DMS79 treated with DMSO at 0.1 percent for 48 hours (cell line): ENCODE results near the gene TRIP13.
"Not testable (repeated sequence)": the region's sequence is repeated elsewhere in the genome, so short reads cannot be mapped to it uniquely, and the experiment has no call there.

Experiments
- DNase-seq: peaks from one replicate; lab custom pipeline; 2025; lab: John Stamatoyannopoulos, UW

The TRIP13 gene

GRCh38 chr5:892394-893136, at the start of gene TRIP13, which contains the start of gene BRD9:
TSS of gene TRIP13 (plus strand) at chr5:892884. CDS start at chr5:892999, 115 bp downstream.
TSS of gene BRD9 (minus strand) at chr5:892801. CDS start at chr5:892657, 144 bp downstream.
- DNase-seq, result peak; percentile 65

GRCh38 chr5:843371-843770, 49.3 kb upstream of the TRIP13 start:
- DNase-seq, result not testable (repeated sequence)

- DNase-seq, result not testable (repeated sequence)
Observed at GRCh38 chr5:843926-844325, 48.8 kb upstream of the TRIP13 start.

GRCh38 chr5:844426-844825, 48.3 kb upstream of the TRIP13 start:
- DNase-seq, result not testable (repeated sequence)

- not testable (repeated sequence) for DNase-seq
Observed at GRCh38 chr5:845031-845675, 47.5 kb upstream of the TRIP13 start.

- DNase-seq, result not testable (repeated sequence)
Observed at GRCh38 chr5:845676-846601, 46.7 kb upstream of the TRIP13 start.

GRCh38 chr5:846602-847091, 46.0 kb upstream of the TRIP13 start:
- DNase-seq, result not testable (repeated sequence)

GRCh38 chr5:847212-847611, 45.5 kb upstream of the TRIP13 start:
- DNase-seq, result not testable (repeated sequence)

- DNase-seq, result not testable (repeated sequence)
Observed at GRCh38 chr5:847736-848135, 44.9 kb upstream of the TRIP13 start.

- no peak for DNase-seq
Observed at GRCh38 chr5:848671-849111, 44.0 kb upstream of the TRIP13 start.

GRCh38 chr5:849651-850301, 42.9 kb upstream of the TRIP13 start:
- no peak for DNase-seq

- DNase-seq, result peak; percentile 36
Observed at GRCh38 chr5:850511-851006, 42.1 kb upstream of the TRIP13 start, which contains the start of gene ZDHHC11. TSS of gene ZDHHC11 (minus strand) at chr5:850986. CDS start at chr5:850602, 384 bp downstream.

- no peak for DNase-seq
Observed at GRCh38 chr5:851076-851475, 41.6 kb upstream of the TRIP13 start.

- no peak for DNase-seq
Observed at GRCh38 chr5:851553-851952, 41.1 kb upstream of the TRIP13 start.

GRCh38 chr5:852018-852417, 40.7 kb upstream of the TRIP13 start:
- DNase-seq, result no peak

- DNase-seq, result no peak
Observed at GRCh38 chr5:852431-853401, 40.0 kb upstream of the TRIP13 start.

GRCh38 chr5:853416-854090, 39.1 kb upstream of the TRIP13 start:
- not testable (repeated sequence) for DNase-seq

GRCh38 chr5:854217-854616, 38.5 kb upstream of the TRIP13 start:
- no peak for DNase-seq
